Epithelial cell of esophagus (primary cell): ENCODE measurements around the gene STRN.
A peak's percentile ranks its signal among the peaks of the same experiment; 100 is the strongest.

Source experiments
- DNase-seq: peaks from one replicate; pipeline ENCODE4 v3.0.0; 2010; ENCODE audit warnings: low read depth
- H3K4me3 ChIP-seq: 2 replicates; pipeline ENCODE4 v1.5.1; 2011; ENCODE audit warnings: mild to moderate bottlenecking, low read length, control low read depth
- CTCF ChIP-seq: IDR thresholded peaks from 2 replicates; pipeline ENCODE4 v1.5.1; 2011; ENCODE audit warnings: low read depth, mild to moderate bottlenecking, low read length, control low read depth, inconsistent platforms; ENCODE audit not compliant: insufficient read depth; ENCODE audit errors: missing control alignments

The STRN gene

GRCh38 chr2:36921984-36922383, 44.4 kb downstream of the STRN start:
- no peak for DNase-seq
- no peak for TF ChIP-seq CTCF

GRCh38 chr2:36919041-36919837, 47.1 kb downstream of the STRN start:
- no peak for TF ChIP-seq CTCF
- H3K4me3 ChIP-seq = no peak overlapping the region
- DNase-seq = peak; percentile 6

More at GRCh38 chr2:36921984-36922383, 44.4 kb downstream of the STRN start:
- no peak overlapping the region for H3K4me3 ChIP-seq

- no peak for DNase-seq
- peak; percentile 10 for TF ChIP-seq CTCF
- H3K4me3 ChIP-seq = no peak overlapping the region
Observed at GRCh38 chr2:36918307-36918706, 48.0 kb downstream of the STRN start.

GRCh38 chr2:36915627-36916026, 50.7 kb downstream of the STRN start:
- TF ChIP-seq CTCF = no peak
- no peak for DNase-seq
- no peak overlapping the region for H3K4me3 ChIP-seq

- H3K4me3 ChIP-seq = no peak overlapping the region
- no peak for TF ChIP-seq CTCF
- peak; percentile 44 for DNase-seq
Observed at GRCh38 chr2:36912695-36913094, 53.6 kb downstream of the STRN start.

GRCh38 chr2:36911012-36911411, 55.3 kb downstream of the STRN start:
- H3K4me3 ChIP-seq = no peak overlapping the region
- TF ChIP-seq CTCF = no peak
- no peak for DNase-seq

GRCh38 chr2:36906277-36906676, 60.1 kb downstream of the STRN start:
- no peak for DNase-seq
- no peak overlapping the region for H3K4me3 ChIP-seq
- TF ChIP-seq CTCF = no peak
